Measurements from ENCODE around the gene CLEC18A. TPM values are rescaled to one million over a fixed set of nuclear protein-coding genes. Genes with fewer than 3 reads are reported as not detected.
"Not testable (repeated sequence)": the region's sequence is repeated elsewhere in the genome, so short reads cannot be mapped to it uniquely, and the experiment has no call there.

Gene CLEC18A
- total and polyA plus RNA-seq, 2 of the 8 experiments (the other 6 are each of a cell fraction or from before 2014, with no cell fraction given): 1.3 to 1.4 TPM

DNA sequence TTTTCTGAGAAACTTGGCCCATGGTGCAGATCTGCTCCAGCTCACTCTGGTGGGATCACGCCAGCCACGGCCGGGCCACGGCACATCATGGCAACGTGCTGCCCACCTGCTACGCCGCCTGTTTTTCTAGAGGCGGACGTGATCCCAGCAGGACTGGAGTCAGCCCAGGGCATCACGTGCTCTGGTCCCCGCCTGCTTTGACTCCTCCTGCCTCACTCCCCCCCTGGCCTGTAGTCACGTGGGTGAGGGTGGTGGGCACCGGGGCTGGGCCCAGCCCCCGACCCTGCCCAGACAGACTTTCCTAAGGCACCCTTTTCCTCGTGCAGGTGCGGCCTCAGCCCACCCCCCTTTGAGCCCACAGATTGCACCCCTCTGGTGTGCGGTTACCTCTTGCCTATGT lies 723 bp upstream of the CLEC18A start:
- H4K20me1 ChIP-seq (replicated peaks in 1 of 2; ENCODE audit: control insufficient read depth in 1 of 2, insufficient read depth in 2 of 2, low read length in 2 of 2); H3K36me3 ChIP-seq (ENCODE audit: control insufficient read depth in 2 of 4, insufficient read depth in 4 of 4, low read length in 3 of 4); CTCF ChIA-PET (ENCODE audit: partially characterized antibody); H2AK5ac ChIP-seq (ENCODE audit: low read depth, low read length); H3K4me3 ChIP-seq (ENCODE audit: extremely low read depth in 1 of 4, insufficient read depth in 2 of 4, low read depth in 3 of 4, low read length in 4 of 4); H3K79me1 ChIP-seq (ENCODE audit: low read depth, low read length); H3K4me2 ChIP-seq (ENCODE audit: insufficient read depth in 1 of 2, low read depth in 2 of 2, low read length in 2 of 2); H3K4me1 ChIP-seq (replicated peaks in 1 of 4; ENCODE audit: control insufficient read depth in 3 of 4, insufficient read depth in 4 of 4, low read length in 3 of 4); DNase-seq (ENCODE audit: low read depth in 1 of 2, low spot score in 2 of 2); FAIRE-seq; H2BK20ac ChIP-seq (ENCODE audit: low read length); H4K8ac ChIP-seq (ENCODE audit: extremely low read depth, insufficient read depth, low read length); H3K56ac ChIP-seq (replicated peaks; ENCODE audit: insufficient read length, low read depth, low read length); H2BK120ac ChIP-seq (replicated peaks; ENCODE audit: low read depth, low read length); H3K23me2 ChIP-seq (ENCODE audit: low read depth, low read length); H2BK12ac ChIP-seq (ENCODE audit: low read depth, low read length); H3K4ac ChIP-seq (replicated peaks; ENCODE audit: insufficient read length, low read depth, low read length); H2AFZ ChIP-seq (ENCODE audit: low read length); H3K18ac ChIP-seq (ENCODE audit: extremely low read depth, low read length); H2BK5ac ChIP-seq (ENCODE audit: low read depth, low read length); H3K9ac ChIP-seq (replicated peaks in 1 of 4; ENCODE audit: extremely low read depth in 1 of 4, low read depth in 3 of 4, low read length in 3 of 4); H3K27me3 ChIP-seq (replicated peaks in 1 of 4; ENCODE audit: control insufficient read depth in 3 of 4, extremely low read depth in 1 of 4, insufficient read depth in 3 of 4, low read length in 3 of 4); H3K27ac ChIP-seq (ENCODE audit: low read depth, low read length); H2BK15ac ChIP-seq (ENCODE audit: low read length); H3K79me2 ChIP-seq (ENCODE audit: control insufficient read depth in 1 of 2, insufficient read depth in 2 of 2, low read length in 2 of 2); POLR2A ChIA-PET (ENCODE audit: partially characterized antibody); H4K91ac ChIP-seq (replicated peaks; ENCODE audit: insufficient read length, low read length); H3K9me3 ChIP-seq (ENCODE audit: insufficient read depth in 2 of 2, low read depth in 1 of 2, low read length in 1 of 2); H3K14ac ChIP-seq (ENCODE audit: insufficient read length); H4K5ac ChIP-seq (ENCODE audit: insufficient read length, low read depth, low read length); H3K23ac ChIP-seq (ENCODE audit: insufficient read length): not testable (repeated sequence)
- WGBS, 2 experiments (ENCODE audit: extremely low coverage in 1 of 2, insufficient coverage in 1 of 2, insufficient read length in 1 of 2, insufficient replicate concordance in 2 of 2, low coverage in 1 of 2, low lambda C conversion rate in 2 of 2, missing lambda C conversion rate in 1 of 2): no CpG with 5 or more reads among the region's 17 CpGs

DNA sequence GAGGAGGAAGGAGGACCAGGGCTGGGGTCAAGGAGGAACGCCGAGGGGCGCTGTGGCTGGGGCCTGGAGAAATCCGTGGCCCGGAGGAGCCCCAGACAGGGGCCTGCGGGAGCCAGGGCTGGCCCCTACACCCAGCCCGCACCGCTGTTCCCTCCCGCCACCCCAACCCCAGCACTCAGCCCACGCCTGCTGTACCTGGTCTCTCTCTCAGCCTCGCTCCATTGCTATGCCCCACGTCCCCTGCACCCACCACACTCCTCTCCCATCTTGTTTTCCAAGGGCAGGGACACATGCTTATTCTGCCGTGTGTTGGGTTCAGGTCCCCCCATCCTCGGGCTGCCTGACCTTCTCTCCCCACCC lies 518 bp downstream of the CLEC18A start:
- H4K8ac ChIP-seq (ENCODE audit: extremely low read depth, insufficient read depth, low read length); H2AFZ ChIP-seq (ENCODE audit: low read length); CTCF ChIA-PET (ENCODE audit: partially characterized antibody); H2BK15ac ChIP-seq (ENCODE audit: low read length); H3K14ac ChIP-seq (ENCODE audit: insufficient read length); H2BK12ac ChIP-seq (ENCODE audit: low read depth, low read length); H2AK5ac ChIP-seq (ENCODE audit: low read depth, low read length); H3K79me2 ChIP-seq (ENCODE audit: control insufficient read depth in 1 of 2, insufficient read depth in 2 of 2, low read length in 2 of 2); H3K4me3 ChIP-seq (ENCODE audit: extremely low read depth in 1 of 4, insufficient read depth in 2 of 4, low read depth in 3 of 4, low read length in 4 of 4); H2BK20ac ChIP-seq (ENCODE audit: low read length); H4K5ac ChIP-seq (ENCODE audit: insufficient read length, low read depth, low read length); H3K23me2 ChIP-seq (ENCODE audit: low read depth, low read length); POLR2A ChIA-PET (ENCODE audit: partially characterized antibody); H3K9me3 ChIP-seq (ENCODE audit: insufficient read depth in 2 of 2, low read depth in 1 of 2, low read length in 1 of 2); H3K23ac ChIP-seq (ENCODE audit: insufficient read length); FAIRE-seq; H3K18ac ChIP-seq (ENCODE audit: extremely low read depth, low read length); H3K79me1 ChIP-seq (ENCODE audit: low read depth, low read length); H3K36me3 ChIP-seq (ENCODE audit: control insufficient read depth in 2 of 4, insufficient read depth in 4 of 4, low read length in 3 of 4); H3K56ac ChIP-seq (replicated peaks; ENCODE audit: insufficient read length, low read depth, low read length); H3K9ac ChIP-seq (replicated peaks in 1 of 4; ENCODE audit: extremely low read depth in 1 of 4, low read depth in 3 of 4, low read length in 3 of 4); H3K27me3 ChIP-seq (replicated peaks in 1 of 4; ENCODE audit: control insufficient read depth in 3 of 4, extremely low read depth in 1 of 4, insufficient read depth in 3 of 4, low read length in 3 of 4); H3K4me1 ChIP-seq (replicated peaks in 1 of 4; ENCODE audit: control insufficient read depth in 3 of 4, insufficient read depth in 4 of 4, low read length in 3 of 4); H2BK5ac ChIP-seq (ENCODE audit: low read depth, low read length); H2BK120ac ChIP-seq (replicated peaks; ENCODE audit: low read depth, low read length); H3K4me2 ChIP-seq (ENCODE audit: insufficient read depth in 1 of 2, low read depth in 2 of 2, low read length in 2 of 2); H3K27ac ChIP-seq (ENCODE audit: low read depth, low read length); H3K4ac ChIP-seq (replicated peaks; ENCODE audit: insufficient read length, low read depth, low read length); H4K20me1 ChIP-seq (replicated peaks in 1 of 2; ENCODE audit: control insufficient read depth in 1 of 2, insufficient read depth in 2 of 2, low read length in 2 of 2); DNase-seq (ENCODE audit: low read depth in 1 of 2, low spot score in 2 of 2); H4K91ac ChIP-seq (replicated peaks; ENCODE audit: insufficient read length, low read length): not testable (repeated sequence)
- 80% methylated on average over 6 of the region's 14 CpGs; no CpG with 5 or more reads in 1 of the 2 experiments for WGBS, 2 experiments (ENCODE audit: extremely low coverage in 1 of 2, insufficient coverage in 1 of 2, insufficient read length in 1 of 2, insufficient replicate concordance in 2 of 2, low coverage in 1 of 2, low lambda C conversion rate in 2 of 2, missing lambda C conversion rate in 1 of 2)

All from H1 (cell line).